ENCODE data around the gene GPR176.
"Not testable (repeated sequence)": the region's sequence is repeated elsewhere in the genome, so short reads cannot be mapped to it uniquely, and the experiment has no call there.

Gene GPR176

DNA sequence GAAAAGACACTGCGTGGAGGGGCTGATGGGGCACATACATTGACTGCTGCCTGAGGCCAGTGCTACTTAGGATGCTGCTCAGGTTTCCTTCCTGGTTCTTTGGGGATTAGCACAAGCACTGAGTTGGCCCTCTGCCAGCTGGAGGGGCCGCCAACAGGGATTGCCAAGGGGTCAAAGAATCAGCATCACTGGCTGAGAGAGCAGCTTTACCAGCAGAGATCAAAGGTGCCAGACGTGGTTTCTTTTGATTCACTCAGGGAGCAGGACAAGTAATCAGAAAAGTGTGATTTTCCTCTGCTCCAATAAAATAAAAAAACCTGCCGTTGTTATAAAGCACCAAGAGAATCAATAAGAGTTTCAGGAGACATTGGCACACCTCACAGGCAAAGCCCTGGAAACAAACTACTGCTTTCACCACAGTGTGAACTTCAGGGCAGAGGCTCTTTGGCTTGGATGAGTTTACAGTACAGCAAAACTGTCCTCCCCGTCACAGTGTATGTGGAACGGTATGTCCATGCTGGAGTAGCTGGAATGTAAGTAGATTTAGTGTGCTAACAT is 91.6 kb downstream of the GPR176 start:
- TF ChIP-seq, protein P1, sequence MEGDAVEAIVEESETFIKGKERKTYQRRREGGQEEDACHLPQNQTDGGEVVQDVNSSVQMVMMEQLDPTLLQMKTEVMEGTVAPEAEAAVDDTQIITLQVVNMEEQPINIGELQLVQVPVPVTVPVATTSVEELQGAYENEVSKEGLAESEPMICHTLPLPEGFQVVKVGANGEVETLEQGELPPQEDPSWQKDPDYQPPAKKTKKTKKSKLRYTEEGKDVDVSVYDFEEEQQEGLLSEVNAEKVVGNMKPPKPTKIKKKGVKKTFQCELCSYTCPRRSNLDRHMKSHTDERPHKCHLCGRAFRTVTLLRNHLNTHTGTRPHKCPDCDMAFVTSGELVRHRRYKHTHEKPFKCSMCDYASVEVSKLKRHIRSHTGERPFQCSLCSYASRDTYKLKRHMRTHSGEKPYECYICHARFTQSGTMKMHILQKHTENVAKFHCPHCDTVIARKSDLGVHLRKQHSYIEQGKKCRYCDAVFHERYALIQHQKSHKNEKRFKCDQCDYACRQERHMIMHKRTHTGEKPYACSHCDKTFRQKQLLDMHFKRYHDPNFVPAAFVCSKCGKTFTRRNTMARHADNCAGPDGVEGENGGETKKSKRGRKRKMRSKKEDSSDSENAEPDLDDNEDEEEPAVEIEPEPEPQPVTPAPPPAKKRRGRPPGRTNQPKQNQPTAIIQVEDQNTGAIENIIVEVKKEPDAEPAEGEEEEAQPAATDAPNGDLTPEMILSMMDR (conservative IDR thresholded peaks at IDR 0.05; ENCODE audit: low read depth, low read length) = no peak
- peak; percentile 97 for DNase-seq (ENCODE audit: low read depth)
- no peak overlapping the region for H3K4me3 ChIP-seq (ENCODE audit: low read depth, low read length)

DNA sequence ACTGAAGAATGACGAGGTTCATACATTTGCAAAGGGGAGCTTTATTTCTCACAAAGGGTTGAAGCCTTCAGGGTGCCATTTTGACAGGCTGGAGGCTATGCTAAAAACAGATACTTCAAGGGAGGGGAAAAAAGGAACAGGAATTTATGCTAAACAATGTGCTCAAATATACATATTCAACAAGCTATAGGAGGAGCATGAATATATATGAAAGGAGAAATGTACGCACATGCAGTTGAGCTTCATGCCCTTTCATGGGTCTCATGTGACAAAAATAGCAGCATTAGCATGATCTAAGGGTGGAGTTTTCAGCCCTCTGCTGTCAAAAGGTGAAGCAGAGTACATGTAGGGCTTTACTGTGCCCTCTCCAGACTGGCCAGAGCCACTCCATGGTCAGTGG is 93.1 kb downstream of the GPR176 start:
- H3K4me3 ChIP-seq (ENCODE audit: low read depth, low read length) = no peak overlapping the region
- no peak for DNase-seq (ENCODE audit: low read depth)
- TF ChIP-seq, protein P1 (conservative IDR thresholded peaks at IDR 0.05; ENCODE audit: low read depth, low read length) = no peak

DNA sequence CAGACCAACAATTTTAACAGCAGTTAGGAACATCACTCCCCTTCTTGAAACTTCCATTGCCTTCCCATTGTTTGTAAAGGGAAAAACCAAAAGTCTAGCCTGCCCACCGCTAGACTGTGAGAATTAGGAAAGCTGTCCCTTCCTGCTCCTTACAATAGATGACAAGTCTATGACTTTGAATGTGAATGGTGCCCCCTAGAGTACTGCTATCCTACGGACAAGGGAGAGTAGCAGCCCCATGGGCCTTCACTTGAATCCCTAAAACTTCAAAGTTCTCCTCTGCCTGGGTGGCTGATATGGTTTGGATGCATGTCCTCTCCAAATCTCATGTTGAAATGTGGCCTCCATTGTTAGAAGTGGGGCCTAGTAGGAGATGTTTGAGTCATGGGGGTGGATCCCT is 96.4 kb downstream of the GPR176 start:
- no peak overlapping the region for H3K4me3 ChIP-seq (ENCODE audit: low read depth, low read length)
- TF ChIP-seq, protein P1 (conservative IDR thresholded peaks at IDR 0.05; ENCODE audit: low read depth, low read length) = no peak
- no peak for DNase-seq (ENCODE audit: low read depth)

DNA sequence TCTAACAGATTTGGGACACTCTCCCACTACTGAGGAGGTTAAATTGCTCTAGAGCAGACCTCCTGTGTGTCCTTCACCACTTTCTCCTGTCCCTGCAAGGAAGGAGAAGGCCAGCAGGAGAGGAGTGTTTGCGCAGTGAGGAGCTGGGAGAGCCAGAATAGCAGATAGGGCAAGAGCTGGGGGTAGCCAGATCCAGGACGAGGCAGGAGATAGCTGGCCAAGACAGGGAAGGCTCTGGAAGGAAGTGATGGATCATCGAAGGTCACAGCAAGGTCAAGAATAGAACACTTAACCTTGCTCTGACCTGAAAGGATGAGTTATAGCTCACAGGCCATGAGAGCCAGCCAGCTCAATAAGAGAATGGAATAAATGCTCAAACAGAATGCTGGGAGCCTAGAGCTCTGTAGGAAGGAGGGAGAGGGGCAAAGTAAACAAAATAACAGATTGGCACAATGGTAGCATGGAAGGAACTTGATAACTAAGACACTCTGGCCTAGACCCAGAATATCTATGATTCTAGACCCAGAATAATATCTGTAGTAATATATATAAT is 99.9 kb downstream of the GPR176 start:
- no peak overlapping the region for H3K4me3 ChIP-seq (ENCODE audit: low read depth, low read length)
- TF ChIP-seq, protein P1 (conservative IDR thresholded peaks at IDR 0.05; ENCODE audit: low read depth, low read length) = no peak
- DNase-seq (ENCODE audit: low read depth) = no peak

DNA sequence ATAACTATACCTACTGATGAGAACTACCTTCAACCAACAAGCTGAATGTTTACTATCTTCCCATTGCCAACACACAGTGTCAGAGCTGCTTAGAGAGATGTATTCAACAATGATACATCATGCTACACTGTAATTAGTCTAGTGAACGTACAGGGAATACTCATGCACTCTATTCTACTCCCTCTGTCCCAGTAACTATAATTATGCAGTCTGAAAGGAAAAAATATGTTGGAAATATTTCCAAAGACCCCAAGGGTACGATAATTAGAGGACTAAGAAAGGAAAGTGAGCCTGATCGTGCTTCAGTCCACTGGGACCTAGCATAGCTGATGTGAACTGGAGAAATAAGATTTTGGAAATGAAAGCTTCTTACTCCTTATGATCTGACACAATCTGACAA is 100.5 kb downstream of the GPR176 start:
- DNase-seq (ENCODE audit: low read depth) = no peak
- TF ChIP-seq, protein P1 (conservative IDR thresholded peaks at IDR 0.05; ENCODE audit: low read depth, low read length) = no peak

DNA sequence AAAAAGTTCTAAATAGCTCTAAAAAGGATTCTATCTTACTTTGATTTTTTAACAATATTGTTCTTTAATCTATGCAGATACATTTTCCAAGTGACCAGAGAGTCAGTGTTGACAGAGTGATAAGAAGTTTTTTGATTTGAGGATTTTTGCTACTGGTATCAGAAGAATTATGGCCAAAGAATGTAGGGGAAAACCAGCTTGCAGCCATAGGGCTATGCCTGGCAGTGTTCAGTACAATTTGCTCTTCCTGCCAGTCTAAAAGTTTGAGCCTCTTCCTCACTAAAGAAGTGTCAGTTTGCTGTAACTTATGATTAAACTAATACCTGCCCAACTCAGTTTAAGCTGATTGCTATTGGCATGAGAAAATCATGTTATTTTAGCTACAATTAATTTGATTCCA is 102.2 kb downstream of the GPR176 start:
- DNase-seq (ENCODE audit: low read depth) = no peak
- TF ChIP-seq, protein P1 (conservative IDR thresholded peaks at IDR 0.05; ENCODE audit: low read depth, low read length) = no peak
- H3K4me3 ChIP-seq (ENCODE audit: low read depth, low read length) = no peak overlapping the region

More for the DNA sequence above, 100.5 kb downstream of the GPR176 start:
- H3K4me3 ChIP-seq (ENCODE audit: low read depth, low read length) = no peak overlapping the region

DNA sequence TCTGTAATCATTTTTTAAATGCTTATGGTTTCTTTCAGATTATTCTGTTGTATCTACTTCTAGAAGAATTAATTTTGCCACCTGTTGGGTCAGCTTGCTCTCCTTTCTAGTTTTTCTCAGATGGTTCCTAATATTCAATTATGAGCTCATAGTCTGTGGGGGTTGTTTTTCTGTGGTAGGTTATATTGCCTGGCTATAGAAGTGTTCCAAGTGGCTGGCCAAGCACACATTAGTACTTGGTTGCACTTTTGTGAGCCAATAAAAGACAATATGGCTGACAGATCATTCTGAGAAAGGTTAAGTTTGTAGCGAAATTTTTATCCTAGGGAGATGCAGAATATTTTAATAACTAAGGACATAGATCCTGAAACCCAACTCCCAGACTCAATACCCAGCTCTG is 105.6 kb downstream of the GPR176 start:
- H3K4me3 ChIP-seq (ENCODE audit: low read depth, low read length) = no peak overlapping the region
- no peak for DNase-seq (ENCODE audit: low read depth)
- TF ChIP-seq, protein P1 (conservative IDR thresholded peaks at IDR 0.05; ENCODE audit: low read depth, low read length) = no peak

DNA sequence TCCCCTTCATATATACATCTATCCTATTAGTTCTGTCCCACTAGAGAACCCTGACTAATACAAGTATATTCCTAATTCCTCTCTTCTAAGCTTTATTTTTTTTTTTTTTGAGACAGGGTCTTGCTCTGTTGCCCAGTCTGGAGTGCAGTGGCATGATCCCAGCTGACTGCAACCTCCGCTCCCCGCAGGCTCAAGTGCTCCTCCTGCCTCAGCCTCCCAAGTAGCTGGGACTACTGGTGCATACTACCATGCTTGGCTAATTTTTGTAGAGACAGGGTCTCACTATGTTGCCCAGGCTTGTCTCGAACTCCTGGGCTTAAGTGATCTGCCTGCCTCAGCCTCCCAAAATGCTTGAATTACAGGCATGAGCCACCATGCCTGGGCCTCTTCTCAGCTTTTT is 107.4 kb downstream of the GPR176 start:
- not testable (repeated sequence) for DNase-seq (ENCODE audit: low read depth); H3K4me3 ChIP-seq (ENCODE audit: low read depth, low read length)

Measured in choroid plexus epithelial cell (primary cell).